ENCODE data around the gene SLCO3A1.

SLCO3A1 gene

DNA sequence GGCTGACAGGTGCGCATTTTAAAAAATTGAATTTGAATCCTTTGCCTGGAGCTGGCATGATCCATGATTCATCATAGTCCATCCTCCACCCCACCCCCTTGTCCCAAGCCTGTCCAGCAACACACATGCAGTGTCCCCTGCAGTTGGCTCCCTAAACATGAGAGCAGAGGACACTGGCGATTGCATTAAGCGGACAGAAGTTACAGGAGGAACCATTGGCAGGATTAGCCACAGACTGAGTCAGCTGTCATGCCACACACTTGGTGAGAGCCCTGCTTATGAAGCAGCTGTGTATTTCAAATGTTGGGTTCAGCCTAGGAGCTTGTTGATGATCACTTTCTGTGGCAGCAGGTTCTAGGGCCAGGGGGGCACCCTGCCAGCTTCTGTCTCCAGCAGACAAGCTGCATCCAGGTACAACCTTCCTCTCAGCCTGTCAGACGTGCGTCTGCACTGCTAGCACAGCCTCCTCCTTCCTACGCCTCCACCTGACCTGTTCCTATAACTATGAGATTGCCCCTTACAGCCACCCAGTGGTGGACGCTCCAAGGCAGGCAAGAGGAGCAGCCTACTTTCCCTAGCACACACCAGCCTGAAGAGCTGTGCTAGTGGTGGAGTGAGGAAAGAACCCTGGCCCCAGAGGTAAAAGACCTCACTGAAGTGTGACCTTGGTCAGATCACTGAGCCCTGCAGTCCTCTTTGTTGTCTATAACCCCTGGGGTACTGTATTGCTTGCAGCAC is 121.9 kb downstream of the SLCO3A1 start:
- no peak for ATAC-seq (ENCODE audit: low read depth)
- no peak overlapping the region for H3K4me3 Mint-ChIP-seq

DNA sequence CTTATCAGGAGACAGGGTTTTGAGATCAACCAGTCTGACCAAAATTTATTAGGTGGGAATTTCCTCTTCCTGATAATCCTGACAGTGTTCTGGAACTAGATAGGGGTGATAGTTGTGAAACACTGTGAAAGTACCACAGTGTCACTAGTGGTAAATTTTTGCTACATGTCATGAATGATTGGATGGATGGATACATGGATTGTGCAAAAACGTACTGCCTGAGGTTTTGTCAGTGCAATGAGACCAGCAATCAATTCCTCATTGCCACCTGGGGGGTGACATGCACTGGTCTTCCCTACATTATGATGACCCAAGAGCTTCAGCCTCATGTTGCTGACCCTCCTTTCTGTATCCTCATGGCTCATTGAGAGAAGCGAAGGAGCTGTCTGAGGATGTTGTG is 123.5 kb downstream of the SLCO3A1 start:
- DNase-seq (ENCODE audit: low spot score in 2 of 2) (no peak), ATAC-seq (ENCODE audit: low read depth) (no peak)
- Mint-ChIP-seq H3K4me1 (no peaks in the 10 kb centered on the region), H3K27me3 (peaks cover 5% of the 10 kb centered on the region), H3K36me3 (no peaks in the 10 kb centered on the region), H3K9me3 (no peaks in the 10 kb centered on the region), H3K27ac (no peak overlapping the region), H3K4me3 (no peak overlapping the region)

More for the DNA sequence above, 121.9 kb downstream of the SLCO3A1 start:
- no peaks in the 10 kb centered on the region for H3K4me1 Mint-ChIP-seq
- DNase-seq (ENCODE audit: low spot score in 2 of 2), result no peak
- H3K9me3 Mint-ChIP-seq, result peaks cover 1% of the 10 kb centered on the region
- peaks cover 5% of the 10 kb centered on the region for H3K27me3 Mint-ChIP-seq
- H3K36me3 Mint-ChIP-seq, result peaks cover 2% of the 10 kb centered on the region
- H3K27ac Mint-ChIP-seq, result no peak overlapping the region

GRCh38 chr15:91980502-91981267 is 127.2 kb downstream of the SLCO3A1 start:
- DNase-seq (ENCODE audit: low spot score in 2 of 2), result no peak
- Mint-ChIP-seq H3K9me3 (no peaks in the 10 kb centered on the region), H3K27ac (no peak overlapping the region), H3K36me3 (no peaks in the 10 kb centered on the region), H3K4me1 (no peaks in the 10 kb centered on the region), H3K27me3 (peaks cover 2% of the 10 kb centered on the region), H3K4me3 (no peak overlapping the region)
- ATAC-seq (ENCODE audit: low read depth), result no peak

DNA sequence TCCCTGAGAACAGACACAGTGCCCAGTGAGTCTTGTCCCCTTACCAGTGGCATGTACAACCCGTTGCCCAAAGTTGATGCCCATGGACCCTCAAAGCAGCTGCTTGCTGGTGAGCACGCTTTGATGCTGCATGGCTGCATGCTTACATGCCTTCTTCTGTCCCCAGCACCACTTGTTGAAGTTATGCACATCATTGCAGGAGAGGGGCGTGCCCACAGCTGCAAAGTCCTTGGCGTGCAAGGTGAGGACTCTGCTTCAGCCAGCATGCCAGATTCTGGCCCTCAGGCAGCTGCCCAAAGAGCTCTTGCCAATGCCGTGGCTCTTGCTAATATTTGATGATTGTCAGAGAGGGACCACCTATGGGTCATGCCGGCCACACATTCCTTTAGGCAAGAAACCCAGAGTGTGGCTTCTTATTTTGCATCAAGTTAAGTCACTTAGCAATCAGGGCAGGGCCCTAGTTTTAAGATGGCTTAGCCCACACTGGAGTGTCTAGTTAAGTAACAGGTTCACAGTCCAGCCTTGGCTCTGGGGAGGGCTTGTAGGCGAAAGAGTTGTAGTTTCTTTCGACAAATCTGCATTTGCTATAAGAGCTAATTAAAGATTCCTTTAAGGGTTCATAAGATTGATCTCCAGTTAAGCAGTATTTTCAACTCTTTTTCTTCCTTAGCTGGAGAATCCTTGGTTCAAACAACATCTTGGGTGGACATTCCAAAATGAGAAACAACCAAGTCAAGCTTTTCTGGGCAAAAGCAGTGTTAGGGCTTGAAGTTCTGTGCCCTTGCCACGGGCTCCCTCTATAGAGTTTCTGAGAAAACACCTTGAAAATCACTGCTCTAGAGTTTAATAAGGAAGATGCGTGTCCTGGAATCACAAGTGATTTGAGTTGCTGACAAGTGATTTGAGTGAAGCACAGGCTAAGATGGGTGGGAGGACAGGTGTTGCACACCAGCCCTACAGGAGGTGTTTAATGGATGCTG is 128.6 kb downstream of the SLCO3A1 start:
- Mint-ChIP-seq H3K27ac (no peak overlapping the region), H3K36me3 (no peaks in the 10 kb centered on the region), H3K4me3 (no peak overlapping the region), H3K4me1 (no peaks in the 10 kb centered on the region), H3K27me3 (peaks cover 2% of the 10 kb centered on the region), H3K9me3 (no peaks in the 10 kb centered on the region)
- ATAC-seq (ENCODE audit: low read depth), result no peak
- DNase-seq (ENCODE audit: low spot score in 2 of 2), result no peak

GRCh38 chr15:91983729-91984340 is 130.3 kb downstream of the SLCO3A1 start:
- Mint-ChIP-seq H3K27me3 (peaks cover 2% of the 10 kb centered on the region), H3K9me3 (no peaks in the 10 kb centered on the region), H3K27ac (no peak overlapping the region), H3K36me3 (no peaks in the 10 kb centered on the region), H3K4me1 (no peaks in the 10 kb centered on the region), H3K4me3 (no peak overlapping the region)
- ATAC-seq (ENCODE audit: low read depth) (no peak), DNase-seq (ENCODE audit: low spot score in 2 of 2) (no peak)

DNA sequence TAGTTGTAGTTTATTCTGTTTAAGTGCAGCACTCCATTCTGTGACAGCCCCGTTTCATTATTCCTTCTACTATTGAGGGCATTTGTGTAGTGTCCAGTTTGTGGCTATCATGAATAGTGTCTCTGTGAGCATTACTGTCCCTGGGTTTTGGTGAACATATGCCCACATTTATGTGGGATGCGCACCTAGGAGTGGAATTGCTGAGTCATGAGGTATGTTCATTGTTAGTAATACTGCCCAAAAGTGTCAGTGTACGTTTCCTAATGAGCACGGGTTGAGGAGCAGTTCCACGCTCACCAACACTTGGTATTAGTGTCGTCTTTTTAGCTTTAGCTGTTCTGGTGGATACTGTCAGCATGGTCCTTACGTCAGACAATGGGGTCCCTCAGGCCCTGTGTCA is 131.8 kb downstream of the SLCO3A1 start:
- no peak overlapping the region for H3K4me3 Mint-ChIP-seq
- DNase-seq (ENCODE audit: low spot score in 2 of 2), result no peak
- no peaks in the 10 kb centered on the region for H3K9me3 Mint-ChIP-seq
- ATAC-seq (ENCODE audit: low read depth), result no peak
- peaks cover 2% of the 10 kb centered on the region for H3K27me3 Mint-ChIP-seq
- no peak overlapping the region for H3K27ac Mint-ChIP-seq
- no peaks in the 10 kb centered on the region for H3K4me1 Mint-ChIP-seq
- H3K36me3 Mint-ChIP-seq, result no peaks in the 10 kb centered on the region

DNA sequence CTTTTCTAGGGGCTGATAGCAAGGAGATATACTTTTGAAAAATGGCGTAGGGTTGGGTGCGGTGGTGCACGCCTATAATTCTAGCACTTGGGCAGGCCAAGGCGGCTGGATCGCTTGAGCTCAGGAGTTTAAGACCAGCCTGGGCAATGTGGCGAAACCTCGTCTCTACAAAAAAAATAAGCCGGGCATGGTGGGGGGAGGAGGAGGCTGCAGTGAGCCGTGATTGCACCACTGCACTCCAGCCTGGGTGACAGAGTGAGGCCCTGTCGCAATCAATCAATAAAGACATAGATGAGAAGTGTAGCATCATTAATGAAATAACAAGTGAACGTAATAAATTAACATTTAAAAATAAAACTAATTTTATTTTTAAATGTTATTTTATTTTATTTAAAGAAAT is 134.6 kb downstream of the SLCO3A1 start:
- no peak for ATAC-seq (ENCODE audit: low read depth)
- no peak for DNase-seq (ENCODE audit: low spot score in 2 of 2)
- Mint-ChIP-seq H3K4me1 (no peaks in the 10 kb centered on the region), H3K27ac (no peak overlapping the region), H3K9me3 (no peaks in the 10 kb centered on the region), H3K4me3 (no peak overlapping the region), H3K36me3 (no peaks in the 10 kb centered on the region), H3K27me3 (no peaks in the 10 kb centered on the region)

DNA sequence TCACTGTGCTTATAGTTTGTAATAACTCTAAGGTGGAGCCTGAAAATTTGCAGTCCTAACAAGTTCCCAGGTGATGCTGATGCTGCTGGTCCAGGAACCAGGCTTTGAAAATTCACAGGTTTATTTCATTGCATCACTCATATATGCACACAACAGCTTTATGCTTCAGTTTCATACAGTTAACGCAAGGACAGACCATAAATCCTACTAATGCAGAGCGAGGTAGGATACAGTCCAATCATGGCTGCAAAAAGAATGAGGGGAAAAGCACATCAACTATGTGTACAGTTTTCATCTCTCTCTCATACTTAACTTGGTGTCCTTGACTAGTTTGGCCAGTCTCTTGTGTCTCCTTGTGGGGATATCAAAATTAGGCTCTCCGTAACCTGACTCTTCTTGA is 135.1 kb downstream of the SLCO3A1 start:
- Mint-ChIP-seq H3K27me3 (no peaks in the 10 kb centered on the region), H3K27ac (no peak overlapping the region), H3K9me3 (no peaks in the 10 kb centered on the region), H3K4me1 (no peaks in the 10 kb centered on the region), H3K4me3 (no peak overlapping the region), H3K36me3 (no peaks in the 10 kb centered on the region)
- DNase-seq (ENCODE audit: low spot score in 2 of 2), result no peak
- ATAC-seq (ENCODE audit: low read depth), result no peak

DNA sequence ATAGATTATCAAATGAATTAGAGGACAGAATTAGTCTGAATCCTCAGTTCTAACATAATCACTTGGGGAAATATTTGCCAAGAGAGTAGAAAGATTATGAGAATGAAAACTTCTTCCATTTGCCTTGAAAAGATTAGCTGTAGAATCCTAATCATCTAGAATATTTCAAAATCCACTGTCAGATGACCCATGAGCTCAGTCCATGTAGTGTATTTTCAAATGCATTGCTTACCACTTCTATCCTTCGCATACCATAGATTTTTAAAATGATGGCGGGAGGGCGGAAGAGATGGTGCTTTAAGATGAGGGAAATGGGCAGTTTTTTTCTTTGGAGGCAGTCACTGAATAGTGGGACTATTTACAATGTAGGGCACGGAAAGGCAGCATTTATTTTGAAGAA is 136.3 kb downstream of the SLCO3A1 start:
- Mint-ChIP-seq H3K36me3 (no peaks in the 10 kb centered on the region), H3K4me3 (no peak overlapping the region), H3K9me3 (no peaks in the 10 kb centered on the region), H3K4me1 (no peaks in the 10 kb centered on the region), H3K27me3 (peaks cover under 1% of the 10 kb centered on the region), H3K27ac (no peak overlapping the region)
- ATAC-seq (ENCODE audit: low read depth) (no peak), DNase-seq (ENCODE audit: low spot score in 2 of 2) (no peak)

GRCh38 chr15:91992945-91993344 is 139.4 kb downstream of the SLCO3A1 start:
- Mint-ChIP-seq H3K4me3 (no peak overlapping the region), H3K27ac (no peak overlapping the region), H3K9me3 (no peaks in the 10 kb centered on the region), H3K36me3 (no peaks in the 10 kb centered on the region), H3K27me3 (peaks cover 3% of the 10 kb centered on the region), H3K4me1 (no peaks in the 10 kb centered on the region)
- DNase-seq (ENCODE audit: low spot score in 2 of 2), result no peak
- no peak for ATAC-seq (ENCODE audit: low read depth)

DNA sequence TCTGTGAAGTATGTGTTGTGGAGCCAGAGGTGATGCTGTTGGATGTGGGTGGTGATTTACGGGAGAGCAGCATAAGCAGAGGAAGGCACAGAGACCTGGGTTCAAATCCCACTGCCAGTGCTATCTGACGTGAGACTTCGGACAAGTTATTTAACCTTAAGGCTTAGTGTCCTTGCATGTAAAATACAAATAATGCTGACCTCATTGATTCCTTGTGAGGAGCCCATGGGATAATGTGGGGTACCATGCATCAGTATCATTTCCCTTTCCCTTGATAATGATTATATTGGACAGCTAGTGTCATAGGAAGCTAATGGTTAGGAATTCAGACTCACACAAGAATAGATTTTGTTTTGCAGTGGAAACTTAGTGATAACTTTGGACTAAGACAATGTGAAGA is 141.6 kb downstream of the SLCO3A1 start:
- ATAC-seq (ENCODE audit: low read depth), result no peak
- no peaks in the 10 kb centered on the region for H3K4me1 Mint-ChIP-seq
- H3K36me3 Mint-ChIP-seq, result no peaks in the 10 kb centered on the region
- H3K9me3 Mint-ChIP-seq, result no peaks in the 10 kb centered on the region
- no peak for DNase-seq (ENCODE audit: low spot score in 2 of 2)
- H3K27me3 Mint-ChIP-seq, result peaks cover 3% of the 10 kb centered on the region
- H3K4me3 Mint-ChIP-seq, result no peak overlapping the region
- no peak overlapping the region for H3K27ac Mint-ChIP-seq

DNA sequence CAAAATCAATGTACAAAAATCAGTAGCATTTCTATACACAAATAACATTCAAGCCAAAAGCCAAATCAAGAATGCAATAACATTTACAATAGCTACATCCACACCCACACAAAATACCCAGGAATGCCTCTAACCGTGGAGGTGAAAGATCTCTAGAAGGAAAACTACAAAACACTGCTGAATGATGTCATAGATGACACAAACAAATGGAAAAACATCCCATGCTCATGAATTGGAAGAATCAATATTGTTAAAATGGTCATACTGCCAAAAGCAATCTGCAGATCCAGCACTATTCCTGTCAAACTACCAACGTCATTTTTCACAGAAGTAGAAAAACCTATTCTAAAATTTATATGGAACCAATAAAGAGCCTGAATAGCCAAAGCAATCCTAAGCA is 143.7 kb downstream of the SLCO3A1 start:
- no peak overlapping the region for H3K27ac Mint-ChIP-seq

GRCh38 chr15:92000709-92001108 is 147.2 kb downstream of the SLCO3A1 start:
- no peaks in the 10 kb centered on the region for H3K4me1 Mint-ChIP-seq
- H3K4me3 Mint-ChIP-seq, result no peak overlapping the region
- no peaks in the 10 kb centered on the region for H3K36me3 Mint-ChIP-seq
- H3K27ac Mint-ChIP-seq, result no peak overlapping the region
- no peak for DNase-seq (ENCODE audit: low spot score in 2 of 2)
- ATAC-seq (ENCODE audit: low read depth), result no peak
- H3K9me3 Mint-ChIP-seq, result no peaks in the 10 kb centered on the region
- no peaks in the 10 kb centered on the region for H3K27me3 Mint-ChIP-seq

More for the DNA sequence above, 143.7 kb downstream of the SLCO3A1 start:
- Mint-ChIP-seq H3K4me3 (no peak overlapping the region), H3K36me3 (no peaks in the 10 kb centered on the region), H3K27me3 (peaks cover 3% of the 10 kb centered on the region), H3K4me1 (no peaks in the 10 kb centered on the region), H3K9me3 (no peaks in the 10 kb centered on the region)
- DNase-seq (ENCODE audit: low spot score in 2 of 2) (no peak), ATAC-seq (ENCODE audit: low read depth) (no peak)
